ENCODE measurements around the gene CCDC40. TPM values are rescaled to one million over a fixed set of nuclear protein-coding genes. Genes with fewer than 3 reads are reported as not detected.
A peak's percentile ranks its signal among the peaks of the same experiment; 100 is the strongest.

The CCDC40 gene
- total and polyA plus RNA-seq, 2 of the 13 experiments (the other 11 are each of a cell fraction or from before 2014, with no cell fraction given) = 4.1 to 5.5 TPM

GRCh38 chr17:80034791-80035686 lies 1.4 kb upstream of the CCDC40 start (continued):
- TF ChIP-seq ZNF503 (CRISPR knock-in tag; IDR thresholded peaks at IDR 0.05) = no peak
- no peak for TF ChIP-seq ZKSCAN8 (CRISPR knock-in tag; IDR thresholded peaks at IDR 0.05; ENCODE audit: borderline replicate concordance)
- TF ChIP-seq ZNF761 (CRISPR knock-in tag; conservative IDR thresholded peaks at IDR 0.05) = no peak
- TF ChIP-seq SMARCC2 (IDR thresholded peaks at IDR 0.05) = no peak
- no peak for TF ChIP-seq TBX2 (CRISPR knock-in tag; IDR thresholded peaks at IDR 0.05; ENCODE audit: borderline replicate concordance)
- TF ChIP-seq ZNF556 (CRISPR knock-in tag; IDR thresholded peaks at IDR 0.05; ENCODE audit: borderline replicate concordance) = no peak
- no peak for TF ChIP-seq ZFP41 (CRISPR knock-in tag; IDR thresholded peaks at IDR 0.05; ENCODE audit: borderline replicate concordance)
- TF ChIP-seq ZNF329 (CRISPR knock-in tag; IDR thresholded peaks at IDR 0.05; ENCODE audit: low read depth) = no peak
- TF ChIP-seq, protein P1, sequence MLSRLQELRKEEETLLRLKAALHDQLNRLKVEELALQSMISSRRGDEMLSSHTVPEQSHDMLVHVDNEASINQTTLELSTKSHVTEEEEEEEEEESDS (CRISPR knock-in tag; IDR thresholded peaks at IDR 0.05; ENCODE audit: borderline replicate concordance) = no peak
- TF ChIP-seq ZNF800 (CRISPR knock-in tag; IDR thresholded peaks at IDR 0.05) = peak; percentile 34; the same call in 1 of the 2 replicates
- no peak for TF ChIP-seq LRRFIP1 (CRISPR knock-in tag; conservative IDR thresholded peaks at IDR 0.05)
- TF ChIP-seq, protein P2, sequence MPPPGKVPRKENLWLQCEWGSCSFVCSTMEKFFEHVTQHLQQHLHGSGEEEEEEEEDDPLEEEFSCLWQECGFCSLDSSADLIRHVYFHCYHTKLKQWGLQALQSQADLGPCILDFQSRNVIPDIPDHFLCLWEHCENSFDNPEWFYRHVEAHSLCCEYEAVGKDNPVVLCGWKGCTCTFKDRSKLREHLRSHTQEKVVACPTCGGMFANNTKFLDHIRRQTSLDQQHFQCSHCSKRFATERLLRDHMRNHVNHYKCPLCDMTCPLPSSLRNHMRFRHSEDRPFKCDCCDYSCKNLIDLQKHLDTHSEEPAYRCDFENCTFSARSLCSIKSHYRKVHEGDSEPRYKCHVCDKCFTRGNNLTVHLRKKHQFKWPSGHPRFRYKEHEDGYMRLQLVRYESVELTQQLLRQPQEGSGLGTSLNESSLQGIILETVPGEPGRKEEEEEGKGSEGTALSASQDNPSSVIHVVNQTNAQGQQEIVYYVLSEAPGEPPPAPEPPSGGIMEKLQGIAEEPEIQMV (CRISPR knock-in tag; IDR thresholded peaks at IDR 0.05; ENCODE audit: low read depth) = no peak
- TF ChIP-seq PTBP1 (IDR thresholded peaks at IDR 0.05; ENCODE audit: low read depth, low read length, poor library complexity, severe bottlenecking) = no peak
- no peak for TF ChIP-seq ZBTB8A (CRISPR knock-in tag; IDR thresholded peaks at IDR 0.05; ENCODE audit: borderline replicate concordance, low read depth)
- TF ChIP-seq MEIS2 (CRISPR knock-in tag; IDR thresholded peaks at IDR 0.05) = peak; percentile 60; the same call in 1 of the 2 replicates
- TF ChIP-seq, protein P3, sequence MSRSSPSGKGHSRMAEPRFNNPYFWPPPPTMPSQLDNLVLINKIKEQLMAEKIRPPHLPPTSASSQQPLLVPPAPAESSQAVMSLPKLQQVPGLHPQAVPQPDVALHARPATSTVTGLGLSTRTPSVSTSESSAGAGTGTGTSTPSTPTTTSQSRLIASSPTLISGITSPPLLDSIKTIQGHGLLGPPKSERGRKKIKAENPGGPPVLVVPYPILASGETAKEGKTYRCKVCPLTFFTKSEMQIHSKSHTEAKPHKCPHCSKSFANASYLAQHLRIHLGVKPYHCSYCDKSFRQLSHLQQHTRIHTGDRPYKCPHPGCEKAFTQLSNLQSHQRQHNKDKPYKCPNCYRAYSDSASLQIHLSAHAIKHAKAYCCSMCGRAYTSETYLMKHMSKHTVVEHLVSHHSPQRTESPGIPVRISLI (CRISPR knock-in tag; IDR thresholded peaks at IDR 0.05; ENCODE audit: borderline replicate concordance) = peak; percentile 39; the same call in 1 of the 2 replicates
- 0 out of 2 replicates have a peak, but pooled peaks have one; percentile 38 for TF ChIP-seq ZNF441 (CRISPR knock-in tag; IDR thresholded peaks at IDR 0.05; ENCODE audit: borderline replicate concordance)
- no peak for TF ChIP-seq LCORL (IDR thresholded peaks at IDR 0.05)
- TF ChIP-seq LCORL (CRISPR knock-in tag; IDR thresholded peaks at IDR 0.05) = no peak
